MM.1S (cell line): ENCODE results near the gene TEX44.
"Not testable (repeated sequence)": the region's sequence is repeated elsewhere in the genome, so short reads cannot be mapped to it uniquely, and the experiment has no call there.

ENCODE experiments used
- DNase-seq: peaks from one replicate; pipeline ENCODE4 v3.0.0-alpha.2; 2015
- H2AFZ ChIP-seq: fragments of 300-600 bp; sonication (generic); 2 replicates; pipeline ENCODE4 v1.6.0; 2016; ENCODE audit warnings: antibody characterized with exemption, low read length
- H3F3A ChIP-seq: fragments of 300-600 bp; sonication (generic); 2 replicates; pipeline ENCODE4 v1.6.1; 2016; ENCODE audit warnings: mild to moderate bottlenecking, antibody characterized with exemption, low read length, moderate library complexity, mixed read lengths; ENCODE audit not compliant: insufficient read depth
- H3K27ac ChIP-seq: fragments of 300-600 bp; sonication (generic); 2 replicates; pipeline ENCODE4 v1.5.1; 2016; ENCODE audit warnings: mild to moderate bottlenecking, low read length
- H3K27me3 ChIP-seq: fragments of 300-600 bp; sonication (generic); replicated peaks from 2 replicates; pipeline ENCODE4 v1.6.0; 2016; ENCODE audit warnings: low read length; ENCODE audit not compliant: insufficient read depth
- H3K36me3 ChIP-seq: fragments of 300-600 bp; sonication (generic); replicated peaks from 2 replicates; pipeline ENCODE4 v1.6.1; 2016; ENCODE audit warnings: mild to moderate bottlenecking, low read length, mixed read lengths; ENCODE audit not compliant: insufficient read depth
- H3K4me1 ChIP-seq: fragments of 300-600 bp; sonication (generic); 2 replicates; pipeline ENCODE4 v1.6.1; 2016; ENCODE audit warnings: low read length, mixed read lengths
- H3K4me2 ChIP-seq: fragments of 300-600 bp; sonication (generic); 2 replicates; pipeline ENCODE4 v1.6.0; 2016; ENCODE audit warnings: low read depth, low read length
- H3K4me3 ChIP-seq: fragments of 300-600 bp; sonication (generic); 2 replicates; pipeline ENCODE4 v1.5.1; 2016; ENCODE audit warnings: low read length, mixed read lengths
- H3K79me2 ChIP-seq: fragments of 300-600 bp; sonication (generic); 2 replicates; pipeline ENCODE4 v1.6.1; 2016; ENCODE audit warnings: mixed run types, low read length, mixed read lengths
- H3K9ac ChIP-seq: fragments of 300-600 bp; sonication (generic); 2 replicates; pipeline ENCODE4 v1.6.1; 2016; ENCODE audit warnings: low read length, mixed read lengths
- H3K9me2 ChIP-seq: fragments of 300-600 bp; sonication (generic); replicated peaks from 2 replicates; pipeline ENCODE4 v1.6.1; 2016; ENCODE audit warnings: mild to moderate bottlenecking, low read length, mixed read lengths; ENCODE audit not compliant: insufficient read depth
- H3K9me3 ChIP-seq: fragments of 300-600 bp; sonication (generic); replicated peaks from 2 replicates; pipeline ENCODE4 v1.6.1; 2016; ENCODE audit warnings: mild to moderate bottlenecking, low read length, mixed read lengths; ENCODE audit not compliant: insufficient read depth
- H4K20me1 ChIP-seq: fragments of 300-600 bp; sonication (generic); 2 replicates; pipeline ENCODE4 v1.6.1; 2016; ENCODE audit warnings: mild to moderate bottlenecking, low read length, moderate library complexity, mixed read lengths; ENCODE audit not compliant: insufficient read depth
- CTCF ChIP-seq: fragments of 300-600 bp; sonication (generic); IDR thresholded peaks from 2 replicates; pipeline ENCODE4 v1.5.1; 2016; ENCODE audit warnings: antibody characterized with exemption, low read length, mixed read lengths
- EZH2 ChIP-seq: fragments of 300-600 bp; sonication (generic); optimal IDR thresholded peaks from 2 replicates; pipeline ENCODE3; 2017; ENCODE audit warnings: low read depth, mild to moderate bottlenecking, antibody characterized with exemption, low read length, mixed read lengths
- EZH2phosphoT487 ChIP-seq: fragments of 300-600 bp; sonication (generic); IDR thresholded peaks from 2 replicates; pipeline ENCODE4 v1.6.1; 2018; ENCODE audit warnings: antibody characterized with exemption, low read length

The TEX44 gene

GRCh38 chr2:231568785-231569435 lies 23.8 kb upstream of the TEX44 start:
- Histone ChIP-seq H3K27me3 (no peaks in the 10 kb centered on the region), H3K9me2 (no peaks in the 10 kb centered on the region), H3K9ac (no peak overlapping the region), H3K4me1 (no peaks in the 10 kb centered on the region), H3F3A (no peaks in the 10 kb centered on the region), H2AFZ (no peak overlapping the region), H3K36me3 (no peaks in the 10 kb centered on the region), H3K79me2 (no peaks in the 10 kb centered on the region), H3K4me3 (no peak overlapping the region), H3K4me2 (no peak overlapping the region), H3K9me3 (no peaks in the 10 kb centered on the region), H3K27ac (no peak overlapping the region), H4K20me1 (no peaks in the 10 kb centered on the region)
- DNase-seq = no peak
- no peak for TF ChIP-seq CTCF
- TF ChIP-seq EZH2phosphoT487 = no peak
- TF ChIP-seq EZH2 = no peak

- not testable (repeated sequence) for H3K4me1 ChIP-seq, H4K20me1 ChIP-seq, H3K9me2 ChIP-seq, H3K79me2 ChIP-seq, H2AFZ ChIP-seq, H3K9me3 ChIP-seq, H3K4me3 ChIP-seq, DNase-seq, H3K27me3 ChIP-seq, H3K27ac ChIP-seq, H3F3A ChIP-seq, H3K9ac ChIP-seq, H3K4me2 ChIP-seq, H3K36me3 ChIP-seq
Observed at GRCh38 chr2:231570915-231571314, 21.7 kb upstream of the TEX44 start.

- Histone ChIP-seq H4K20me1 (no peaks in the 10 kb centered on the region), H3K9me3 (no peaks in the 10 kb centered on the region), H3K4me1 (no peaks in the 10 kb centered on the region), H3K27ac (no peak overlapping the region), H3K4me2 (no peak overlapping the region), H3F3A (no peaks in the 10 kb centered on the region), H3K36me3 (no peaks in the 10 kb centered on the region), H3K4me3 (no peak overlapping the region), H3K9me2 (no peaks in the 10 kb centered on the region), H3K9ac (no peak overlapping the region), H3K27me3 (no peaks in the 10 kb centered on the region), H3K79me2 (no peaks in the 10 kb centered on the region), H2AFZ (no peak overlapping the region)
- DNase-seq = no peak
- no peak for TF ChIP-seq EZH2phosphoT487
- no peak for TF ChIP-seq CTCF
- TF ChIP-seq EZH2 = no peak
Observed at GRCh38 chr2:231571661-231572191, 20.9 kb upstream of the TEX44 start.

- H4K20me1 ChIP-seq = no peaks in the 10 kb centered on the region
- DNase-seq = no peak
- no peak overlapping the region for H3K4me3 ChIP-seq
- H3K79me2 ChIP-seq = no peaks in the 10 kb centered on the region
- no peaks in the 10 kb centered on the region for H3F3A ChIP-seq
- no peak overlapping the region for H3K4me2 ChIP-seq
- H3K27me3 ChIP-seq = no peaks in the 10 kb centered on the region
- H3K9me3 ChIP-seq = no peaks in the 10 kb centered on the region
- TF ChIP-seq CTCF (no peak), EZH2 (no peak), EZH2phosphoT487 (no peak)
- no peaks in the 10 kb centered on the region for H3K4me1 ChIP-seq
- H3K9ac ChIP-seq = no peak overlapping the region
- no peak overlapping the region for H2AFZ ChIP-seq
- H3K36me3 ChIP-seq = no peaks in the 10 kb centered on the region
- H3K27ac ChIP-seq = no peak overlapping the region
- H3K9me2 ChIP-seq = no peaks in the 10 kb centered on the region
Observed at GRCh38 chr2:231573096-231573495, 19.6 kb upstream of the TEX44 start.
